SU-DHL-6 (cell line): ENCODE data around the gene ACACA.

ENCODE experiments used
- CTCF ChIP-seq: fragments of 200-600 bp; sonication (generic); IDR thresholded peaks from one replicate; pipeline ENCODE4 v1.5.1; 2017; ENCODE audit warnings: antibody characterized with exemption, mild to moderate bottlenecking, low read length, moderate library complexity; ENCODE audit not compliant: insufficient read depth, poor library complexity, severe bottlenecking
- EZH2phosphoT487 ChIP-seq: fragments of 200-600 bp; sonication (generic), shearing (Covaris generic); conservative IDR thresholded peaks from 2 replicates; pipeline ENCODE4 v1.6.1; 2018; ENCODE audit warnings: mild to moderate bottlenecking, antibody characterized with exemption, low read length, moderate library complexity, mixed read lengths

- TF ChIP-seq CTCF = no peak
- TF ChIP-seq EZH2phosphoT487 = no peak
These were observed 322.3 kb downstream of the ACACA start for GRCh38 chr17:37084372-37084771.
